UCSD-AML1 (cell line): ENCODE results near the gene PRLHR.

Experiments used
- DNase-seq: peaks from one replicate; lab custom pipeline; 2025; ENCODE audit not compliant: unreplicated experiment; lab: John Stamatoyannopoulos, UW

Gene PRLHR

GRCh38 chr10:118587881-118588651, 7.4 kb downstream of the PRLHR start:
- DNase-seq, result no peak

GRCh38 chr10:118586911-118587310, 8.5 kb downstream of the PRLHR start:
- no peak for DNase-seq

GRCh38 chr10:118585794-118586193, 9.7 kb downstream of the PRLHR start:
- no peak for DNase-seq

GRCh38 chr10:118585234-118585633, 10.2 kb downstream of the PRLHR start:
- no peak for DNase-seq

GRCh38 chr10:118584181-118584954, 11.1 kb downstream of the PRLHR start:
- DNase-seq, result no peak

GRCh38 chr10:118583611-118584010, 11.8 kb downstream of the PRLHR start:
- no peak for DNase-seq

- no peak for DNase-seq
Observed at GRCh38 chr10:118582511-118582910, 12.9 kb downstream of the PRLHR start.

GRCh38 chr10:118581340-118581739, 14.1 kb downstream of the PRLHR start:
- DNase-seq, result no peak

GRCh38 chr10:118580702-118581101, 14.7 kb downstream of the PRLHR start:
- no peak for DNase-seq

GRCh38 chr10:118573512-118573911, 21.9 kb downstream of the PRLHR start:
- DNase-seq, result no peak

GRCh38 chr10:118572256-118573041, 23.0 kb downstream of the PRLHR start:
- no peak for DNase-seq

GRCh38 chr10:118571123-118571522, 24.3 kb downstream of the PRLHR start:
- DNase-seq, result no peak

- DNase-seq, result no peak
Observed at GRCh38 chr10:118570591-118570990, 24.9 kb downstream of the PRLHR start.

- DNase-seq, result no peak
Observed at GRCh38 chr10:118569882-118570252, 25.6 kb downstream of the PRLHR start.

GRCh38 chr10:118569241-118569881, 26.1 kb downstream of the PRLHR start:
- DNase-seq, result no peak

GRCh38 chr10:118568327-118568848, 27.1 kb downstream of the PRLHR start:
- no peak for DNase-seq

GRCh38 chr10:118567701-118568248, 27.7 kb downstream of the PRLHR start:
- no peak for DNase-seq

GRCh38 chr10:118566911-118567310, 28.5 kb downstream of the PRLHR start:
- no peak for DNase-seq

- DNase-seq, result no peak
Observed at GRCh38 chr10:118565301-118566075, 30.0 kb downstream of the PRLHR start.

- DNase-seq, result peak; percentile 19
Observed at GRCh38 chr10:118564652-118565051, 30.8 kb downstream of the PRLHR start.
